ENCODE results near the gene KCNJ18.
"Not testable (repeated sequence)": the region's sequence is repeated elsewhere in the genome, so short reads cannot be mapped to it uniquely, and the experiment has no call there.

KCNJ18 gene

GRCh38 chr17:21718971-21719370 is 26.6 kb downstream of the KCNJ18 start:
- not testable (repeated sequence) for H3K36me3 ChIP-seq (ENCODE audit: insufficient read depth, low read length); H3K79me2 ChIP-seq (ENCODE audit: insufficient read depth, low read length); H3K4me3 ChIP-seq (ENCODE audit: low read depth, low read length, poor library complexity, severe bottlenecking)

GRCh38 chr17:21719511-21720226 is 27.3 kb downstream of the KCNJ18 start:
- not testable (repeated sequence) for H3K4me2 ChIP-seq (ENCODE audit: low read length); H3K9ac ChIP-seq (ENCODE audit: low read length); H3K9me3 ChIP-seq (ENCODE audit: low read length); H3F3A ChIP-seq (ENCODE audit: insufficient read depth, low read length); H3K27ac ChIP-seq (ENCODE audit: low read depth, low read length, poor library complexity, severe bottlenecking); H3K27me3 ChIP-seq (ENCODE audit: insufficient read depth, low read length); H3K4me1 ChIP-seq (ENCODE audit: insufficient read depth, low read length, severe bottlenecking); H2AFZ ChIP-seq (ENCODE audit: low read length); H3K36me3 ChIP-seq (ENCODE audit: insufficient read depth, low read length); H3K9me2 ChIP-seq (ENCODE audit: low read depth, low read length); H3K79me2 ChIP-seq (ENCODE audit: insufficient read depth, low read length); H4K20me1 ChIP-seq (ENCODE audit: insufficient read depth, low read length); H3K4me3 ChIP-seq (ENCODE audit: low read depth, low read length, poor library complexity, severe bottlenecking)

More at GRCh38 chr17:21718971-21719370, 26.6 kb downstream of the KCNJ18 start:
- not testable (repeated sequence) for H3K4me1 ChIP-seq (ENCODE audit: insufficient read depth, low read length, severe bottlenecking); H3K27ac ChIP-seq (ENCODE audit: low read depth, low read length, poor library complexity, severe bottlenecking); H4K20me1 ChIP-seq (ENCODE audit: insufficient read depth, low read length); H3K9me2 ChIP-seq (ENCODE audit: low read depth, low read length); H3K27me3 ChIP-seq (ENCODE audit: insufficient read depth, low read length); H3K4me2 ChIP-seq (ENCODE audit: low read length); H3K9ac ChIP-seq (ENCODE audit: low read length); H3F3A ChIP-seq (ENCODE audit: insufficient read depth, low read length); H3K9me3 ChIP-seq (ENCODE audit: low read length); H2AFZ ChIP-seq (ENCODE audit: low read length)

GRCh38 chr17:21720566-21720965 is 28.2 kb downstream of the KCNJ18 start:
- not testable (repeated sequence) for H3K27me3 ChIP-seq (ENCODE audit: insufficient read depth, low read length); H3K79me2 ChIP-seq (ENCODE audit: insufficient read depth, low read length); H3K4me3 ChIP-seq (ENCODE audit: low read depth, low read length, poor library complexity, severe bottlenecking); H3K4me2 ChIP-seq (ENCODE audit: low read length); H3K27ac ChIP-seq (ENCODE audit: low read depth, low read length, poor library complexity, severe bottlenecking); H3K9me2 ChIP-seq (ENCODE audit: low read depth, low read length); H3K36me3 ChIP-seq (ENCODE audit: insufficient read depth, low read length); H3K4me1 ChIP-seq (ENCODE audit: insufficient read depth, low read length, severe bottlenecking); H3F3A ChIP-seq (ENCODE audit: insufficient read depth, low read length); H3K9me3 ChIP-seq (ENCODE audit: low read length); H3K9ac ChIP-seq (ENCODE audit: low read length); H4K20me1 ChIP-seq (ENCODE audit: insufficient read depth, low read length); H2AFZ ChIP-seq (ENCODE audit: low read length)

- H3F3A ChIP-seq (ENCODE audit: insufficient read depth, low read length); H3K27ac ChIP-seq (ENCODE audit: low read depth, low read length, poor library complexity, severe bottlenecking); H2AFZ ChIP-seq (ENCODE audit: low read length); H3K27me3 ChIP-seq (ENCODE audit: insufficient read depth, low read length); H3K36me3 ChIP-seq (ENCODE audit: insufficient read depth, low read length); H3K4me3 ChIP-seq (ENCODE audit: low read depth, low read length, poor library complexity, severe bottlenecking); H3K4me1 ChIP-seq (ENCODE audit: insufficient read depth, low read length, severe bottlenecking); H4K20me1 ChIP-seq (ENCODE audit: insufficient read depth, low read length); H3K4me2 ChIP-seq (ENCODE audit: low read length); H3K9me3 ChIP-seq (ENCODE audit: low read length); H3K9ac ChIP-seq (ENCODE audit: low read length); H3K79me2 ChIP-seq (ENCODE audit: insufficient read depth, low read length); H3K9me2 ChIP-seq (ENCODE audit: low read depth, low read length): not testable (repeated sequence)
These were observed 29.9 kb downstream of the KCNJ18 start for GRCh38 chr17:21722268-21722667.

GRCh38 chr17:21724216-21725006 is 32.1 kb downstream of the KCNJ18 start:
- H3K4me3 ChIP-seq (ENCODE audit: low read depth, low read length, poor library complexity, severe bottlenecking); H3K9ac ChIP-seq (ENCODE audit: low read length); H3F3A ChIP-seq (ENCODE audit: insufficient read depth, low read length); H4K20me1 ChIP-seq (ENCODE audit: insufficient read depth, low read length); H2AFZ ChIP-seq (ENCODE audit: low read length); H3K9me3 ChIP-seq (ENCODE audit: low read length); H3K4me1 ChIP-seq (ENCODE audit: insufficient read depth, low read length, severe bottlenecking); H3K27me3 ChIP-seq (ENCODE audit: insufficient read depth, low read length); H3K79me2 ChIP-seq (ENCODE audit: insufficient read depth, low read length); H3K9me2 ChIP-seq (ENCODE audit: low read depth, low read length); H3K4me2 ChIP-seq (ENCODE audit: low read length); H3K36me3 ChIP-seq (ENCODE audit: insufficient read depth, low read length): not testable (repeated sequence)
- peak overlapping the region; percentile 51 for H3K27ac ChIP-seq (ENCODE audit: low read depth, low read length, poor library complexity, severe bottlenecking)

GRCh38 chr17:21731076-21731475 is 38.8 kb downstream of the KCNJ18 start:
- not testable (repeated sequence) for H3K36me3 ChIP-seq (ENCODE audit: insufficient read depth, low read length); H3K27me3 ChIP-seq (ENCODE audit: insufficient read depth, low read length); H3K9me2 ChIP-seq (ENCODE audit: low read depth, low read length); H3K4me1 ChIP-seq (ENCODE audit: insufficient read depth, low read length, severe bottlenecking); H3K27ac ChIP-seq (ENCODE audit: low read depth, low read length, poor library complexity, severe bottlenecking); H3K79me2 ChIP-seq (ENCODE audit: insufficient read depth, low read length); H2AFZ ChIP-seq (ENCODE audit: low read length); H3K9me3 ChIP-seq (ENCODE audit: low read length); H3K4me2 ChIP-seq (ENCODE audit: low read length); H3K9ac ChIP-seq (ENCODE audit: low read length); H4K20me1 ChIP-seq (ENCODE audit: insufficient read depth, low read length); H3K4me3 ChIP-seq (ENCODE audit: low read depth, low read length, poor library complexity, severe bottlenecking); H3F3A ChIP-seq (ENCODE audit: insufficient read depth, low read length)

- not testable (repeated sequence) for H3K4me2 ChIP-seq (ENCODE audit: low read length); H3K79me2 ChIP-seq (ENCODE audit: insufficient read depth, low read length)
These were observed 41.6 kb downstream of the KCNJ18 start for GRCh38 chr17:21733931-21734330.

More at GRCh38 chr17:21733931-21734330, 41.6 kb downstream of the KCNJ18 start:
- not testable (repeated sequence) for H3K9me2 ChIP-seq (ENCODE audit: low read depth, low read length); H3K9ac ChIP-seq (ENCODE audit: low read length); H3F3A ChIP-seq (ENCODE audit: insufficient read depth, low read length); H3K27me3 ChIP-seq (ENCODE audit: insufficient read depth, low read length); H3K36me3 ChIP-seq (ENCODE audit: insufficient read depth, low read length); H3K27ac ChIP-seq (ENCODE audit: low read depth, low read length, poor library complexity, severe bottlenecking); H2AFZ ChIP-seq (ENCODE audit: low read length); H4K20me1 ChIP-seq (ENCODE audit: insufficient read depth, low read length); H3K4me3 ChIP-seq (ENCODE audit: low read depth, low read length, poor library complexity, severe bottlenecking); H3K9me3 ChIP-seq (ENCODE audit: low read length)
- H3K4me1 ChIP-seq (ENCODE audit: insufficient read depth, low read length, severe bottlenecking), result peaks cover 15% of the 10 kb centered on the region

Measured in OCI-LY1 (cell line).